ENCODE data around the gene MYCBP. TPM values are rescaled to one million over a fixed set of nuclear protein-coding genes. Genes with fewer than 3 reads are reported as not detected.
A peak's percentile ranks its signal among the peaks of the same experiment; 100 is the strongest.

Gene MYCBP
- total and polyA plus RNA-seq, 2 of the 13 experiments (the other 11 are each of a cell fraction or from before 2014, with no cell fraction given), result 11.4 to 30.4 TPM

DNA sequence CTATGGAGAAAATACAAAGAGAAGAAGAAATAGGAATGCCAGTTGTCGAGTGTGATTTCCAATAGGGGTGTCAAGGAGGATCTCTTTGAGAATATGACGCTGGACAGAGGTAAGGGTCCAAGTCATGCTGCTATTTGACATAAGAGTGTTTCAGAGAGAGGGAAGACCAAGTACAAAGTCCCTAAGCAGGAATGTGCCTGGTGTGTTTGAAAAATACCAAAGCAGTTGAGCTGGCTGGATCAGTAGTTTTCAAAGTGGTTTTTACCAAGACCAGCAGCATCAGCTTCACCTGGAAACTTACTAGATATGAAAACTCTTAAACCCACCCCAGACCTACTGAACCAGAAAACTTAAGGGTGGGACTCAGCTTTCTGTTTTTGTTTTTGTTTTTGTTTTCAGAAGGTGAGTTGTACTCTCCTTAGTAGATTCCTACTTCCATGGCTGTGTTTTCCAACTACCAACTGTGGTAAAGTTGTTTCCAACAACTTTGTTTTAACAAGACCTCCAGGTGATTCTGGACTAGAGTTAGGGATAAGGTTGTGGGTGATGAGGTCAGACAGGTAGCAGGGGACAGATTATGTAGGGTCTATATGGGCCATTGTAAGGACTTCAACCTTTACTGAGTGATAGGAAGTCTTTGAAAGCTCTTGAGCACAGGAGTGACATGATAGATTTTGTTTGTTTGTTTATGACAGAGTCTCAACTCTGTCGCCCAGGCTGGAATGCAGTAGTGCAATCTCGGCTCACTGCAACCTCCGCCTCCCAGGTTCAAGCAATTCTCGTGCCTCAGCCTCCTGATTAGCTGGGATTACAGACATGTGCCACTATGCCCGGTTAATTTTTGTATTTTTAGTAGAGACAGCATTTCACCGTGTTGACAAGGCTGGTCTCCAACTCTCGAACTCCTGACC, 15.5 kb upstream of the MYCBP start (continued):
- TF ChIP-seq, protein P1, sequence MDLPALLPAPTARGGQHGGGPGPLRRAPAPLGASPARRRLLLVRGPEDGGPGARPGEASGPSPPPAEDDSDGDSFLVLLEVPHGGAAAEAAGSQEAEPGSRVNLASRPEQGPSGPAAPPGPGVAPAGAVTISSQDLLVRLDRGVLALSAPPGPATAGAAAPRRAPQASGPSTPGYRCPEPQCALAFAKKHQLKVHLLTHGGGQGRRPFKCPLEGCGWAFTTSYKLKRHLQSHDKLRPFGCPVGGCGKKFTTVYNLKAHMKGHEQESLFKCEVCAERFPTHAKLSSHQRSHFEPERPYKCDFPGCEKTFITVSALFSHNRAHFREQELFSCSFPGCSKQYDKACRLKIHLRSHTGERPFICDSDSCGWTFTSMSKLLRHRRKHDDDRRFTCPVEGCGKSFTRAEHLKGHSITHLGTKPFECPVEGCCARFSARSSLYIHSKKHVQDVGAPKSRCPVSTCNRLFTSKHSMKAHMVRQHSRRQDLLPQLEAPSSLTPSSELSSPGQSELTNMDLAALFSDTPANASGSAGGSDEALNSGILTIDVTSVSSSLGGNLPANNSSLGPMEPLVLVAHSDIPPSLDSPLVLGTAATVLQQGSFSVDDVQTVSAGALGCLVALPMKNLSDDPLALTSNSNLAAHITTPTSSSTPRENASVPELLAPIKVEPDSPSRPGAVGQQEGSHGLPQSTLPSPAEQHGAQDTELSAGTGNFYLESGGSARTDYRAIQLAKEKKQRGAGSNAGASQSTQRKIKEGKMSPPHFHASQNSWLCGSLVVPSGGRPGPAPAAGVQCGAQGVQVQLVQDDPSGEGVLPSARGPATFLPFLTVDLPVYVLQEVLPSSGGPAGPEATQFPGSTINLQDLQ (CRISPR knock-in tag; IDR thresholded peaks at IDR 0.05), result no peak
- TF ChIP-seq ZSCAN21 (CRISPR knock-in tag; IDR thresholded peaks at IDR 0.05; ENCODE audit: borderline replicate concordance), result 0 out of 2 replicates have a peak, but pooled peaks have one; percentile 56
- no peak for TF ChIP-seq ZSCAN29 (CRISPR knock-in tag; conservative IDR thresholded peaks at IDR 0.05)
- peak; percentile 49; the same call in 1 of the 2 replicates for TF ChIP-seq CREM (IDR thresholded peaks at IDR 0.05)
- TF ChIP-seq CREM (CRISPR knock-in tag; IDR thresholded peaks at IDR 0.05), result no peak
- no peak for TF ChIP-seq HMGA1 (CRISPR knock-in tag; conservative IDR thresholded peaks at IDR 0.05)
- TF ChIP-seq, protein P2, sequence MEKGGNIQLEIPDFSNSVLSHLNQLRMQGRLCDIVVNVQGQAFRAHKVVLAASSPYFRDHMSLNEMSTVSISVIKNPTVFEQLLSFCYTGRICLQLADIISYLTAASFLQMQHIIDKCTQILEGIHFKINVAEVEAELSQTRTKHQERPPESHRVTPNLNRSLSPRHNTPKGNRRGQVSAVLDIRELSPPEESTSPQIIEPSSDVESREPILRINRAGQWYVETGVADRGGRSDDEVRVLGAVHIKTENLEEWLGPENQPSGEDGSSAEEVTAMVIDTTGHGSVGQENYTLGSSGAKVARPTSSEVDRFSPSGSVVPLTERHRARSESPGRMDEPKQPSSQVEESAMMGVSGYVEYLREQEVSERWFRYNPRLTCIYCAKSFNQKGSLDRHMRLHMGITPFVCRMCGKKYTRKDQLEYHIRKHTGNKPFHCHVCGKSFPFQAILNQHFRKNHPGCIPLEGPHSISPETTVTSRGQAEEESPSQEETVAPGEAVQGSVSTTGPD (CRISPR knock-in tag; IDR thresholded peaks at IDR 0.05), result peak; percentile 50; the same call in 1 of the 2 replicates
- peak; percentile 47 for TF ChIP-seq SAP130 (CRISPR knock-in tag; IDR thresholded peaks at IDR 0.05; ENCODE audit: low read depth)
- 0 out of 2 replicates have a peak, but pooled peaks have one; percentile 19 for TF ChIP-seq PHF21A (CRISPR knock-in tag; IDR thresholded peaks at IDR 0.05)
- peak; percentile 76 for TF ChIP-seq ZMYM3 (CRISPR knock-in tag; IDR thresholded peaks at IDR 0.05)
- TF ChIP-seq ERF (CRISPR knock-in tag; IDR thresholded peaks at IDR 0.05), result 0 out of 2 replicates have a peak, but pooled peaks have one; percentile 26
- TF ChIP-seq CREB1 (IDR thresholded peaks at IDR 0.05), result 0 out of 2 replicates have a peak, but pooled peaks have one; percentile 2
- TF ChIP-seq CREB1 (CRISPR knock-in tag; IDR thresholded peaks at IDR 0.05), result peak; percentile 32; the same call in 1 of the 2 replicates
- no peak for TF ChIP-seq NFE2 (CRISPR knock-in tag; IDR thresholded peaks at IDR 0.05)
- TF ChIP-seq KDM1A (CRISPR knock-in tag; IDR thresholded peaks at IDR 0.05), result 0 out of 2 replicates have a peak, but pooled peaks have one; percentile 67
- no peak for TF ChIP-seq ZNF704 (CRISPR knock-in tag; IDR thresholded peaks at IDR 0.05; ENCODE audit: borderline replicate concordance)
- TF ChIP-seq MIER3 (CRISPR knock-in tag; IDR thresholded peaks at IDR 0.05; ENCODE audit: borderline replicate concordance), result 0 out of 2 replicates have a peak, but pooled peaks have one; percentile 29
- TF ChIP-seq SOX13 (IDR thresholded peaks at IDR 0.05), result no peak
- 0 out of 4 replicates have a peak, but pooled peaks of 1 of the 2 experiments have one; percentile 32 for TF ChIP-seq SOX13 (CRISPR knock-in tag; conservative IDR thresholded peaks at IDR 0.05 in 1 of 2, IDR thresholded peaks at IDR 0.05 in 1 of 2)
- TF ChIP-seq ZSCAN9 (CRISPR knock-in tag; IDR thresholded peaks at IDR 0.05; ENCODE audit: borderline replicate concordance), result peak; percentile 81; the same call in 1 of the 2 replicates
- TF ChIP-seq CAMTA2 (CRISPR knock-in tag; IDR thresholded peaks at IDR 0.05; ENCODE audit: borderline replicate concordance), result no peak
- TF ChIP-seq PAWR (CRISPR knock-in tag; IDR thresholded peaks at IDR 0.05; ENCODE audit: borderline replicate concordance), result no peak
- TF ChIP-seq ZNF160 (CRISPR knock-in tag; IDR thresholded peaks at IDR 0.05), result no peak
- no peak for TF ChIP-seq ZNF30 (CRISPR knock-in tag; IDR thresholded peaks at IDR 0.05)
- peak; percentile 71 for TF ChIP-seq ZBTB21 (CRISPR knock-in tag; IDR thresholded peaks at IDR 0.05)
- TF ChIP-seq PITX1 (CRISPR knock-in tag; IDR thresholded peaks at IDR 0.05), result peak; percentile 37; the same call in 1 of the 2 replicates

All from HepG2 (cell line).